Testis (tissue), 3 donors: Measurements from ENCODE around the gene IQSEC3. TPM values are rescaled to one million over a fixed set of nuclear protein-coding genes. Genes with fewer than 3 reads are reported as not detected.

Experiments
- DNase-seq: peaks from one replicate; pipeline ENCODE4 v3.0.0-alpha.2; 2019
- H3K27ac ChIP-seq, 2 donors: fragments of 200-600 bp; sonication (generic); one replicate each; pipeline ENCODE4 v1.5.1; 2019
- H3K27me3 ChIP-seq: fragments of 200-600 bp; sonication (generic); one replicate; pipeline ENCODE4 v1.5.1; 2019
- H3K36me3 ChIP-seq: fragments of 200-600 bp; sonication (generic); one replicate; pipeline ENCODE4 v1.5.1; 2017; ENCODE audit warnings: low read depth; ENCODE audit errors: missing control alignments
- H3K4me1 ChIP-seq: fragments of 200-600 bp; sonication (generic); one replicate; pipeline ENCODE4 v1.5.1; 2019
- H3K4me3 ChIP-seq, 2 donors: fragments of 200-600 bp; sonication (generic); one replicate each; pipeline ENCODE4 v1.5.1; 2017 to 2019
- H3K9me3 ChIP-seq: fragments of 200-600 bp; sonication (generic); one replicate; pipeline ENCODE4 v1.5.1; 2017
- CTCF ChIP-seq, 3 experiments: fragments of 450-650 bp in 2 of 3; fragments of 200-600 bp in 1 of 3; sonication (generic) in 1 of 3; IDR thresholded peaks; one replicate each; pipeline ENCODE4 v1.5.1; 2016 to 2019; ENCODE audit warnings: antibody characterized with exemption in 3 of 3, mild to moderate bottlenecking in 2 of 3, moderate library complexity in 1 of 3
- POLR2A ChIP-seq: fragments of 450-650 bp; IDR thresholded peaks from one replicate; pipeline ENCODE4 v1.6.1; 2017; ENCODE audit warnings: antibody characterized with exemption, mild to moderate bottlenecking, moderate library complexity
- whole genome bisulfite sequencing, 2 donors: methylation state at CpG; one replicate each; pipeline ENCODE4 v1.1.5; 2018; 5-methylcytosine and 5-hydroxymethylcytosine counted together
- intact Hi-C: fragments of 100-400 bp; cut with DNase I; formaldehyde crosslinking; loops from one replicate; pipeline ENCODE4 v1.15.1; 2023; ENCODE audit warnings: low total_unique reads
- polyA plus RNA-seq: library from polyadenylated mRNA; stranded (reverse); fragments of 350-450 nt; fragmentation: Illumina TruSeq; extraction: RNeasy Lipid Tissue Mini Kit (QIAGEN cat#74804); gene quantifications from one replicate; pipeline ENCODE4 v1.2.3, GENCODE V29; 2014; ENCODE audit warnings: low read depth, low replicate concordance; ENCODE audit not compliant: insufficient read depth
- total RNA-seq, 2 donors: library from RNA; depleted of rRNA; stranded (reverse); fragments of >200 nt; gene quantifications; one replicate each; pipeline ENCODE4 v1.2.3, GENCODE V29; 2016

The IQSEC3 gene
- total and polyA plus RNA-seq, 3 donors from 2014 or later: 3.9 to 12.2 (median 4.5) TPM

- no peaks in the 10 kb centered on the region for H3K36me3 ChIP-seq
- no peak overlapping the region for H3K27ac ChIP-seq
- H3K9me3 ChIP-seq: no peaks in the 10 kb centered on the region
- TF ChIP-seq POLR2A: no peak
- no peak for TF ChIP-seq CTCF (IDR thresholded peaks at IDR 0.05)
- H3K27me3 ChIP-seq: no peaks in the 10 kb centered on the region
- intact Hi-C loops: no loop called here
- no peaks in the 10 kb centered on the region for H3K4me1 ChIP-seq
- no peak overlapping the region for H3K4me3 ChIP-seq
- 71 to 78% methylated on average over 8 to 9 of the region's 9 CpGs for WGBS, 2 donors
- peak; percentile 34 for DNase-seq
Measured at GRCh38 chr12:108594-108993, 42.0 kb downstream of the IQSEC3 start.

GRCh38 chr12:109446-109845 is 42.9 kb downstream of the IQSEC3 start:
- TF ChIP-seq POLR2A (no peak), CTCF (IDR thresholded peaks at IDR 0.05) (no peak)
- WGBS, 2 donors: 54 to 67% methylated on average over 6 of the region's 6 CpGs
- H3K27me3 ChIP-seq: no peaks in the 10 kb centered on the region
- DNase-seq: no peak
- H3K27ac ChIP-seq: no peak overlapping the region
- H3K9me3 ChIP-seq: no peaks in the 10 kb centered on the region
- H3K36me3 ChIP-seq: no peaks in the 10 kb centered on the region
- intact Hi-C loops: no loop called here
- no peak overlapping the region for H3K4me3 ChIP-seq
- no peaks in the 10 kb centered on the region for H3K4me1 ChIP-seq

- no peaks in the 10 kb centered on the region for H3K9me3 ChIP-seq
- H3K27ac ChIP-seq: no peak overlapping the region
- H3K4me3 ChIP-seq: no peak overlapping the region
- H3K27me3 ChIP-seq: no peaks in the 10 kb centered on the region
- TF ChIP-seq CTCF (IDR thresholded peaks at IDR 0.05) (no peak), POLR2A (no peak)
- H3K4me1 ChIP-seq: no peaks in the 10 kb centered on the region
- no peaks in the 10 kb centered on the region for H3K36me3 ChIP-seq
- intact Hi-C loops: no loop called here
- no peak for DNase-seq
- 61 to 63% methylated on average over 3 of the region's 3 CpGs for WGBS, 2 donors
Measured at GRCh38 chr12:109872-110271, 43.3 kb downstream of the IQSEC3 start.

- intact Hi-C loops: no loop called here
- H3K27me3 ChIP-seq: no peaks in the 10 kb centered on the region
- no peaks in the 10 kb centered on the region for H3K9me3 ChIP-seq
- no peak overlapping the region for H3K27ac ChIP-seq
- 82 to 83% methylated on average over 11 of the region's 11 CpGs for WGBS, 2 donors
- no peaks in the 10 kb centered on the region for H3K4me1 ChIP-seq
- no peak for DNase-seq
- TF ChIP-seq POLR2A (no peak), CTCF (IDR thresholded peaks at IDR 0.05) (no peak)
- no peaks in the 10 kb centered on the region for H3K36me3 ChIP-seq
- H3K4me3 ChIP-seq: no peak overlapping the region
Measured at GRCh38 chr12:111699-112493, 45.3 kb downstream of the IQSEC3 start.

GRCh38 chr12:113347-113746 is 46.8 kb downstream of the IQSEC3 start:
- no peaks in the 10 kb centered on the region for H3K9me3 ChIP-seq
- H3K36me3 ChIP-seq: no peaks in the 10 kb centered on the region
- H3K4me3 ChIP-seq: no peak overlapping the region
- H3K27ac ChIP-seq: no peak overlapping the region
- intact Hi-C loops: no loop called here
- no peak for TF ChIP-seq CTCF (IDR thresholded peaks at IDR 0.05)
- TF ChIP-seq POLR2A: no peak
- no peak for DNase-seq
- no peaks in the 10 kb centered on the region for H3K4me1 ChIP-seq
- WGBS, 2 donors: 79 to 83% methylated on average over 4 of the region's 4 CpGs
- no peaks in the 10 kb centered on the region for H3K27me3 ChIP-seq
